HepG2 (cell line): ENCODE results near the gene HSPE1.

Source experiments
- EP300 ChIP-seq, 3 experiments: sonication (generic) in 1 of 3; formaldehyde crosslinking in 1 of 3; IDR thresholded peaks; 2 replicates each; pipeline versions ENCODE4 v1.5.1 to v1.6.1; 2011 to 2020; ENCODE audit warnings: low read depth in 2 of 3, low read length in 2 of 3, borderline replicate concordance in 1 of 3, improper control_type of control experiment in 1 of 3, mild to moderate bottlenecking in 1 of 3, missing genetic modification reagents in 1 of 3, moderate library complexity in 1 of 3
- EZH2 ChIP-seq: conservative IDR thresholded peaks from 2 replicates; pipeline ENCODE4 v1.6.1; 2012; ENCODE audit warnings: mild to moderate bottlenecking, low read depth, low read length, moderate library complexity
- JUN ChIP-seq: sonication (generic); formaldehyde crosslinking; IDR thresholded peaks from 2 replicates; pipeline ENCODE4 v1.4.0; 2020; ENCODE audit warnings: mild to moderate bottlenecking, missing genetic modification reagents
- KAT7 ChIP-seq: IDR thresholded peaks from 2 replicates; pipeline ENCODE4 v1.6.1; 2018; ENCODE audit warnings: borderline replicate concordance, missing compliant biosample characterization
- KDM3A ChIP-seq: IDR thresholded peaks from 2 replicates; pipeline ENCODE4 v1.6.1; 2018; ENCODE audit warnings: low read depth, missing compliant biosample characterization
- MAZ ChIP-seq, 2 experiments: sonication (generic) in 1 of 2; formaldehyde crosslinking in 1 of 2; IDR thresholded peaks; 2 replicates each; pipeline versions ENCODE4 v1.5.0 to v1.6.1; 2012 to 2020; ENCODE audit warnings: low read depth in 2 of 2, mild to moderate bottlenecking in 2 of 2, borderline replicate concordance in 1 of 2, improper control_type of control experiment in 1 of 2, low read length in 1 of 2, missing genetic modification reagents in 1 of 2, moderate library complexity in 1 of 2
- MLX ChIP-seq: IDR thresholded peaks from 2 replicates; pipeline ENCODE4 v1.6.1; 2016
- POLR2AphosphoS5 ChIP-seq: IDR thresholded peaks from 2 replicates; pipeline ENCODE4 v1.6.1; 2012; ENCODE audit warnings: low read depth, low read length
- TCF7L2 ChIP-seq: IDR thresholded peaks from 2 replicates; pipeline ENCODE4 v1.6.1; 2011; ENCODE audit warnings: mild to moderate bottlenecking, low read depth, low read length, moderate library complexity
- ZNF207 ChIP-seq: fragments of 450-650 bp; IDR thresholded peaks from 2 replicates; pipeline ENCODE4 v1.6.1; 2016; ENCODE audit warnings: antibody characterized with exemption, borderline replicate concordance
- ZNF274 ChIP-seq: sonication (generic); formaldehyde crosslinking; IDR thresholded peaks from 2 replicates; pipeline ENCODE4 v1.5.1; 2020; ENCODE audit warnings: mild to moderate bottlenecking, missing genetic modification reagents
- ZNF766 ChIP-seq: sonication (generic); formaldehyde crosslinking; IDR thresholded peaks from 2 replicates; pipeline ENCODE4 v1.5.0; 2020; ENCODE audit warnings: missing genetic modification reagents, borderline replicate concordance

DNA sequence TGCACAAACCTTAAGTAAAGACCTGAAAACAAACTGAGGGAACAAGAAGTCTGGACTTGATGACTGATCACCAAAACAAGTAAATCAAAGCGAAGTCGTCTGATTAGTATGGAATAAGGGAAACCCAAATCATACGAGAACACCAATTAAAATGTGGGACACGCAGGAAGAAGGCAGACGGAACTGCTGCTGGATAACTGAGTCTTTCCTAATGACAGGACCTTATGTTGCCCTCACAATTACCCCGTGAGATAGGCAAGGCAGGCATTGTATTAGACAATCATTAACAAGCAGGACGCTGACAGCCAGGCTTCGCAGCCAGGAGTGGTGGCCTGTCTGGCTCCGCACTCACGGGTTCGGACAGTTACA, 47.4 kb upstream of the HSPE1 start:
- TF ChIP-seq ZNF766 (CRISPR knock-in tag) (no peak), MLX (no peak), KAT7 (CRISPR knock-in tag) (no peak), TCF7L2 (no peak), POLR2AphosphoS5 (peak; percentile 68), EZH2 (no peak), EP300 (IDR thresholded peaks at IDR 0.05; ENCODE audit: low read depth in 2 of 2, low read length in 2 of 2) (no peak), EP300 (CRISPR knock-in tag; IDR thresholded peaks at IDR 0.05; ENCODE audit: borderline replicate concordance) (no peak), KDM3A (CRISPR knock-in tag) (no peak), ZNF207 (no peak), ZNF274 (CRISPR knock-in tag) (no peak), MAZ (IDR thresholded peaks at IDR 0.05; ENCODE audit: borderline replicate concordance, low read depth, low read length) (no peak), MAZ (CRISPR knock-in tag; IDR thresholded peaks at IDR 0.05; ENCODE audit: low read depth) (no peak), JUN (CRISPR knock-in tag) (no peak)
